BLaER1 (cell line): Measurements from ENCODE around the gene SIGLEC1.

Experiments used
- H3K27ac ChIP-seq: shearing (Covaris generic); formaldehyde crosslinking; 2 replicates; pipeline ENCODE4 v1.8.1; 2022
- H3K27me3 ChIP-seq: shearing (Covaris generic); formaldehyde crosslinking; 2 replicates; pipeline ENCODE4 v1.8.1; 2022
- H3K36me3 ChIP-seq: shearing (Covaris generic); formaldehyde crosslinking; 2 replicates; pipeline ENCODE4 v1.8.1; 2022
- H3K4me1 ChIP-seq: shearing (Covaris generic); formaldehyde crosslinking; 2 replicates; pipeline ENCODE4 v1.8.1; 2022
- H3K4me2 ChIP-seq: shearing (Covaris generic); formaldehyde crosslinking; 2 replicates; pipeline ENCODE4 v1.8.1; 2022
- H3K4me3 ChIP-seq: shearing (Covaris generic); formaldehyde crosslinking; 2 replicates; pipeline ENCODE4 v1.8.1; 2022
- H3K9ac ChIP-seq: shearing (Covaris generic); formaldehyde crosslinking; 2 replicates; pipeline ENCODE4 v1.8.1; 2022
- H3K9me3 ChIP-seq: shearing (Covaris generic); formaldehyde crosslinking; 2 replicates; pipeline ENCODE4 v1.8.1; 2022
- H4K20me1 ChIP-seq: shearing (Covaris generic); formaldehyde crosslinking; 2 replicates; pipeline ENCODE4 v1.8.1; 2022
- Cebpa-rat ChIP-seq: shearing (Covaris generic); IDR thresholded peaks from 2 replicates; pipeline ENCODE4 v1.8.1; 2022

Gene SIGLEC1

DNA sequence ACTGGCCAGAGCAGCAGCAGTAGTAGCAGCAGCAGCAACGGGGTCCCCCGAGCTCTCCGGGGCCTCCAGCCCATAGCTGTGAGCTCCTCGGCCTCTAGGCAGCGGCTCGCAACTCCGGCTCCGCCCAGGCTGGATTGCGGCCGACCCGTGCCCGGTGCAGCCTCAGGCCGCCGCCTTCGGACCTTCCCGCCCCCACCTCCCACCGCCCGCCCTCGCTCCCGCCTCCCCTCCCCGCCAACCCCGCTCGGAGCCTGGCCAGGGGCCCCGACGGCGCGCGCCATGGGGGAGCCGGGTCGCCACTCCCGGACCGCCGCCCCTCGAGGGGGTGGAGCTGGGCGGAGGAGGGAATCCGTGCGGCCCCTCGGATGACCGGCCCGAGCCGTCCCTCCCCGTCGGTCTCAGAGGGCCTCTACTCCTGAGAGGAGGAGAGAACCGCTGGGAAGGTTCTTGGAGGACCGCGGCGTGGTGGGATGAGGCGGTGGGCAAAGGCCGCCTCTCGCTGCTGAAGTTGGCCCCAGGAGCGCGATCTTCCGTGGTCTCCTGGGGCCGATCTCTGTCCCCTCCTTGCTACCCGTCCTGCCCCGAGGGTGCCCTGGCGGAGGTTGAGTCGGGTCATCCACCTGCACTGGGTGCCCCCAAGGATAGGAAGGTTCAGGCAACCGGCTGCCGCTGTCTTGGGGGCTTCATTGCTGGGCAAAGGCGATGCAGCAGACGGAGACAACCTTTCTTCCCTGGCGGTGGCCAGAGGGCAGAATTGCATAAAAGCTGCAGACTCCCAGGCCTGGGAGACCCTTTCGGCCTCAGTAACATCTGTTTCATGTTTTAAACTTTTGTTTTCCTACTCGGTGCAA lies 30.2 kb downstream of the SIGLEC1 start, which contains the start of gene ADAM33:
Gene ADAM33, minus strand, starts transcription at position 80 of the 851 bp plus-strand sequence. Its CDS starts 6 bp downstream, at position 74.
- Histone ChIP-seq H3K27ac (no peak within 1 kb of the TSS), H3K27me3 (peaks cover 52% of the 10 kb centered on the region), H3K36me3 (no peaks in the 10 kb centered on the region), H3K4me2 (no peak within 1 kb of the TSS), H3K4me3 (no peak within 1 kb of the TSS), H3K4me1 (peaks cover 4% of the 10 kb centered on the region), H3K9me3 (no peaks in the 10 kb centered on the region), H3K9ac (no peak within 1 kb of the TSS), H4K20me1 (peaks cover 6% of the 10 kb centered on the region; the same call in 1 of the 2 replicates)
- TF ChIP-seq Cebpa-rat, result no peak

DNA sequence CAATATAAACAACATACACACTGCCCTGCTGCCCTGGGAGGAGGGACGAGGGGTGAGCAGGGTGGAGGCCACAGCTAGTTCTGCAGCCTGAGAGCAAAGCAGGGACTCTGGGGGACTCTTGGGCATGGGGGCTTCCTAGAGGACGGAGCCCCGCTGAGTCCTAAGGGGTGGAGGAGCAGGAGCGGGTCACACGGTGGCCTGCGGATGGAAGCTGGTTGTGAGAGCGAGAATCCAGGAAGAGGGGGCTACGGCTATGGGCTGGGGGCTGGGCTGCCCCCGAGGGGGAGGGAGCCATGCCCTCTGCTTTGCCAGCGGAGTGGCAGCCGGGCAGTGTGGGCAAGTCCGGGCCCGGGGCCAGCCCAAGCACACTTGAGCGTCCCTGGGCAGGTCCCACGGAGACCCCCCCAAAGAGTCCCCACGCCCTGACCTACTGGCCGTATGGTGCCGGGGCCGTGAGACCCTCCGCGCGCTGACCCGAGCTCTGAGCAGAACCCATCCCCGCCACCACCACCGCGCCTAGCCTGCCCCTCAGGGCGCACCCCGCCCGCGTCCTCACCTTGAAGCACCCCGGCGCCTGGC lies 31.0 kb downstream of the SIGLEC1 start:
- Histone ChIP-seq H3K4me3 (no peak overlapping the region), H3K4me1 (peaks cover 11% of the 10 kb centered on the region), H3K9ac (no peak overlapping the region), H3K9me3 (no peaks in the 10 kb centered on the region), H3K4me2 (no peak overlapping the region), H3K27ac (no peak overlapping the region), H3K36me3 (no peaks in the 10 kb centered on the region), H4K20me1 (peaks cover 6% of the 10 kb centered on the region; the same call in 1 of the 2 replicates), H3K27me3 (peaks cover 52% of the 10 kb centered on the region)
- no peak for TF ChIP-seq Cebpa-rat

DNA sequence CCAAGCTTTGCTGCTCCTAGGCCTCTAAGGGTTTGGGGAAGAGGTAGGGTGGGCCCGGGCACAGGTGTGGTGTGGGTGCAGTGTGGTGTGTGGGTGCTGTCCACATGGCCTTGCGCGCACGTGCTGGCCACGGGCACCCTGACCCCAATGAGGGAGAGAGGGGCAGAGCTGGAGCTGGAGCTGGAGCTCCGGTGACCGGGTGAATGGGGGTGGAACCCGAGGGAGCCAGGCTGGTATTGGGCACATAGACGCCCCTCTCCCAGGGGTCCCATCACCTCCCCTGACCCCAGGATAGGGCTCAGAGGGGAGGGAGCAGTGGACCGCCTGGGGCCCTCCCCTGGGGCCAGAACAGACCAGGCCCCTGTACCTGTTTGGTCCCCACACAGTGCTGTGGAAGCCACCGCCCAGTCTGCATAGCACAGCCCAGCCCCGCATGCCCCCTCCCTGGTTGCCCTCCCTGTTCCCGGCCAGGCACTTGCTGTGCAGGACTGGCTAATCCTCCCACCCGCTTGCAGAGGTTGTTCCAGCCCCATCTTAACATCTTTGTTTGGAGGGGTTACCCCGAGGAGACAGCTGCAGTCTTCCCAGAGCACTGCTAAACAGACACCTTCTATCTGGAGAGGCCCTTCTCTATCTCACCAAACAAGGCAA lies 31.6 kb downstream of the SIGLEC1 start:
- Histone ChIP-seq H3K36me3 (no peaks in the 10 kb centered on the region), H3K27ac (no peak overlapping the region), H3K4me3 (no peak overlapping the region), H3K4me2 (no peak overlapping the region), H3K27me3 (peaks cover 52% of the 10 kb centered on the region), H3K9ac (no peak overlapping the region), H3K9me3 (no peaks in the 10 kb centered on the region), H4K20me1 (peaks cover 6% of the 10 kb centered on the region; the same call in 1 of the 2 replicates), H3K4me1 (peaks cover 15% of the 10 kb centered on the region)
- TF ChIP-seq Cebpa-rat, result no peak

DNA sequence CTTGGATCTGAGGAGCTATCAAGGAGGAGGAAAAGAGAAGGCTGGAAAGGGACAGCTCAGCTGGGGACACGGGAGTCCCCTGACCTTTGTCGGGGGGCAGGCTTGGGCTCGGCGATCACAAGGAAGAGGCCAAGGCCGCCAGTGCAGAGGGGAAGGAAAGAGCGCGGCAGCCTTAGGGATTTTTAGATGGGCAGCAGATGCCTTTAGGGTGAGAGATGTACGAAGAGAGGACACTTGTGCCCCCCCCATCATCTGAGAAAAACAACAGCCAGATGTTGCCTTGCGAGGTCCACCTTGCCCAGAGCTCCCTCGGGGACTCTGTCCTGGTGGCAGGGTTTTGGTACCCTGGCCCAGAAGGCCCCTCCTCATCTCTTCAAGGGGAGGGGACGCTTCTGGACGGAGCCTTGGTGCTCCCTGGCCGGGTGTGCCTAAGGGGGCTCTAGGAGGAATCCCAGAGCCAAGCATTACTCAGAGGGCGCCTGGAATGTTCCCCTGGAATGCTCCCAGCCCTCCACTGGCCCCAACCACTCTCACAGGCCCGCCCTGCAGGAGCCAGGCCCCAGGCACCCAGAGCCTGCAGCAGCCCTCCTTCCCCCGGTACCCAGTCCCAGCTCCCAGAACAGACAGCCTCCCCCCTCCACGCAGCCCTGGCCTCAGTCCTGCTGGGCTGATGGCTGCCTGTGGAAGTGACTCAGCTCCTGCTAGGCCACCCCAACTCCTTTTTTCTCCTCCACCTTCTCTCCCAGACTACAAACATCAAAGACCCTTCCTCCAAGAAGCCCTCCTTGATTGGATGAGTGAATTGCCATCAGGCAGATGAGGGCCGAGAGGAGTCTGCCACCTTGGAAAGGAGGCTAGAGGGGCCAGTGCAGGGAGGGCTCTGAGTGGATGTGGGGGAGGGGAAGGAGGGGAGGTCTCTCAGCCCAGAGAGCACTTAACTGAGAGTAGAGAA lies 32.4 kb downstream of the SIGLEC1 start:
- no peak overlapping the region for H3K9ac ChIP-seq
- H3K9me3 ChIP-seq, result no peaks in the 10 kb centered on the region
- H3K27ac ChIP-seq, result no peak overlapping the region
- H3K4me2 ChIP-seq, result no peak overlapping the region
- no peak for TF ChIP-seq Cebpa-rat
- H4K20me1 ChIP-seq, result peaks cover 6% of the 10 kb centered on the region; the same call in 1 of the 2 replicates
- no peaks in the 10 kb centered on the region for H3K36me3 ChIP-seq
- H3K4me3 ChIP-seq, result no peak overlapping the region
- H3K27me3 ChIP-seq, result peaks cover 56% of the 10 kb centered on the region
- H3K4me1 ChIP-seq, result peaks cover 15% of the 10 kb centered on the region

DNA sequence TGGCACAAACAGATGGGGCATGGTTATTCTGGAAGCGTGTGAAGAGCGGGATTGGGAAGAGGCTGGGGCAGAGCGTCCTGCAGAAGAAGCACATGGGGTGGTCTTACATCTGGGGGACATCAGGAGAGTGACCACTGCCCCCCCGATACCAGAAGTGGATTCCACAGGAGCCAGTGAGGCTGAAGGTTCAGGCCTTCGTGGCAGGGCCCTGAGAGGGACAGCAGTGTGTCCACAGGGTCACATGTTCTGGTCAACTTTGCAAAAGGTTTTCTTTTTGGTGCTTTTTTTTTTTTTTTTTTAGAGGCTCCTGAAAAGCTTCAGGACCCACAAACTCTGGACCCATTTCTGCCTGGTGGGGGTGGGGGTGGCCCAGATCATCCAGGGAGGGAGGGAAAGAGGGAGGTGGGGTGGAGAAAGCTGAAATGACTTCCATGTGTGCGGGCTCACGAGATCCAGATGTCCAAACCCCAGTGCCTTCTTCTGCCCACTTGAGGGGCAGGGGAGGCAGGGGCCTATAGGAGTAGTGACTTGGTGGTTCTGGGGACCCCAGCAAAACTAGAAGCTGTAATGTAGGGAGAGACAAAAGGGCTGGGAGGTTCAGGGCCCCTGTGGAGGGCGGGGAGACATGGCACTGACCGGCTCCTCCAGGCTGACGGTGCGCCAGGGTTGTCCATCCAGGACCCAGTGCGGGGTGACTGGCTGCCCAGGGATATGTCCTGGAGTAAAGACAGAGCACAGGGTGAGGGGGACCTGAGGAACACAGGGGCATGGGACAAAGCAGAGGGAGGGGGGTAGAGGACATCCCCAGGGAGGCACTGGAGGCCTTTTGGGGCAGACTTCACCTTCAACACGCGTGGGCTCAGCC lies 33.3 kb downstream of the SIGLEC1 start:
- H3K9me3 ChIP-seq, result no peaks in the 10 kb centered on the region
- peaks cover 6% of the 10 kb centered on the region; the same call in 1 of the 2 replicates for H4K20me1 ChIP-seq
- H3K27ac ChIP-seq, result no peak overlapping the region
- no peaks in the 10 kb centered on the region for H3K36me3 ChIP-seq
- no peak overlapping the region for H3K4me2 ChIP-seq
- H3K4me1 ChIP-seq, result peaks cover 15% of the 10 kb centered on the region
- TF ChIP-seq Cebpa-rat, result no peak
- no peak overlapping the region for H3K4me3 ChIP-seq
- peaks cover 63% of the 10 kb centered on the region for H3K27me3 ChIP-seq
- H3K9ac ChIP-seq, result no peak overlapping the region

DNA sequence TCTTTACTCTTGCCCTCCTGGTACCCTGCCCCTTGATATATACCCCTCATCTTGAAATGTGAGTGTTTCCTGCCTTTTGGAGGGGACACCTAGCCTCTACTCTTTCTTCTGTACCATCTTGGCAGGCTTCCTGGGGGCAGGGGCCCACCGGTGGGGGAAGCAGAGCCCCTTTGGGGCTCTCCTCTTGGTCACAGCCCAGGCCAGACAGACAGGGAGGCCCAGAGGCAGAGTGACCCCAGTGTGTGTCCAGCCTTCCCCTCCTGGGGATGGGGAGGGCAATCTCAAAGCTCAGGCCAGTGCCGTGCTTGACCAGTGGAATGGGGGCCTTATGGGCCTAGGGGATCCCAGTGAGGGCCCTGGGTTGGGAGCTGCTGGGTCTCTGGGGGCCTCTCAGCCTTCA lies 34.2 kb downstream of the SIGLEC1 start:
- peaks cover 61% of the 10 kb centered on the region for H3K27me3 ChIP-seq
- H3K4me2 ChIP-seq, result no peak overlapping the region
- no peak overlapping the region for H3K4me3 ChIP-seq
- H3K27ac ChIP-seq, result no peak overlapping the region
- H3K36me3 ChIP-seq, result no peaks in the 10 kb centered on the region
- H3K4me1 ChIP-seq, result peaks cover 19% of the 10 kb centered on the region
- peaks cover 6% of the 10 kb centered on the region; the same call in 1 of the 2 replicates for H4K20me1 ChIP-seq
- TF ChIP-seq Cebpa-rat, result no peak
- no peaks in the 10 kb centered on the region for H3K9me3 ChIP-seq
- H3K9ac ChIP-seq, result no peak overlapping the region

DNA sequence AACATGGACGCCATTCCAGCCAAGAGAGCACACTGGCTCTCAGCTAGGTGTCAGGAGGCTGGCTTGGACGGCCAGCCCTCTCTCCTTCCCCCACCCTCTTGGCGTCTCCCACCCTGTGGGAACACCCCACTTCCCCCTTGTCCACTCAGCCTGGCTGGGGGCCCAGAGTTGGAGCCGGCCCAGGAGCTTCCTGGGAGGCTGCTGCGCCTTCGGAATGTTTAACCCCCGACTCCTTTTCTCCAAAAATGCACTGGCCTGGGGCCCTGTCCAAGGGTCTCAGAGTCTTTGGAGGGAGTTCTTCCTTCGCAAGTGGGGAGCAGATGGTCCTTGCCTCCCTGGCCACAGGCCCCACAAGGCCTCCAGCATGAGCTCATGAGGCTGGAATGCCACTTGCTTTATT lies 34.7 kb downstream of the SIGLEC1 start:
- H3K9me3 ChIP-seq, result no peaks in the 10 kb centered on the region
- no peaks in the 10 kb centered on the region for H3K36me3 ChIP-seq
- peaks cover 24% of the 10 kb centered on the region for H3K4me1 ChIP-seq
- no peak overlapping the region for H3K4me3 ChIP-seq
- no peak for TF ChIP-seq Cebpa-rat
- H4K20me1 ChIP-seq, result peaks cover 6% of the 10 kb centered on the region; the same call in 1 of the 2 replicates
- no peak overlapping the region for H3K9ac ChIP-seq
- H3K27me3 ChIP-seq, result peaks cover 59% of the 10 kb centered on the region
- peak overlapping the region; percentile 65; the same call in 1 of the 2 replicates for H3K4me2 ChIP-seq
- no peak overlapping the region for H3K27ac ChIP-seq
